Daoy (cell line): ENCODE measurements around the gene WHRN. TPM values are rescaled to one million over a fixed set of nuclear protein-coding genes. Genes with fewer than 3 reads are reported as not detected.

Experiments used
- DNase-seq: peaks from one replicate; pipeline ENCODE4 v3.0.0-alpha.2; 2015; ENCODE audit warnings: low read depth
- total RNA-seq: library from RNA; depleted of rRNA; stranded (reverse); fragments of >200 nt; shearing (Covaris generic); gene quantifications from 2 replicates; pipeline ENCODE4 v1.2.3, GENCODE V29; 2014

Gene WHRN
- total RNA-seq, 1 experiment from 2014 or later: 1.6 TPM

DNA sequence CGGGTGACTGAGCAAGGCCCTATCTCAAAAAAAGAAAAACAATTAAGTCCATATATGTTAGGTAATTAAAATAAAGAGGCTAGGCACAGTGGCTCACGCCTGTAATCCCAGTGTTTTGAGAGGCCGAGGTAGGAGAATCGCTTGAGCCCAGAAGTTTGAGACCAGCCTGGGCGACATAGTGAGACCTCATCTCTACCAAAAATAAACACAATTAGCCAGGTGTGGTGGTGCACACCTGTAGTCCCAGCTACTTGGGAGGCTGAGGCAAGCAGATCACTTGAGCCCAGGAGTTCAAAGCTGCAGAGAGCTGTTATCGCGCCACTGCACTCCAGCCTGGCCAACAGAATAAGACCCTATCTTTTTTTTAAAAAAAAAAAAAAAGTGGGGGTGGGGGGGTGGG lies 12.3 kb downstream of the WHRN start:
- no peak for DNase-seq

DNA sequence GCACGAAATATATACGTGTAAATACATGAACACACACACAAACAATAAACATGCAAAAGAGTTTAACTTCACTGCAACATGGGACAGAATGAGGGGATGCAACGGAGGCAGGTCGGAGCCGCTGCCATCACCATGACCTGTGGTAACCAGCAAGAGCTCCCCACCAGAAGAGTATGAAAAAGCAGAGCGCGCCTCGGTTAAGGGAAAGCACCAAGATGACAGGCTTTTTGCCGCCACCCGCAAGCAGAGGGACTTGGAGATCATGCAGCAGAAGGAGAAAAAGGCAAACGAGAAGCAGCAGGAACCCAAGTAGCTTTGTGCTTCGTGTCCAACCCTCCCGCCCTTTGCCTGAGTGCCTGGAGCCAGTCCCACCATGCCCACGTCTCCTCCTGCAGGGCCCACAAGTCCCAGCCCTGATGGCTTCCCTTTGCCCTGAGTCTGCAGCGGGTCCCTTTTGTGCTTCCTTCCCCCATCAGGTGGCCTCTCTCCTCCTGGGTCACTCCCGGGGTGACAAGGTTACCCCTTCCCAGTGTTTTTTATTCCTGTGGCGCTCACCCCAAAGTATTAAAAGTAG lies 13.8 kb downstream of the WHRN start:
- no peak for DNase-seq

DNA sequence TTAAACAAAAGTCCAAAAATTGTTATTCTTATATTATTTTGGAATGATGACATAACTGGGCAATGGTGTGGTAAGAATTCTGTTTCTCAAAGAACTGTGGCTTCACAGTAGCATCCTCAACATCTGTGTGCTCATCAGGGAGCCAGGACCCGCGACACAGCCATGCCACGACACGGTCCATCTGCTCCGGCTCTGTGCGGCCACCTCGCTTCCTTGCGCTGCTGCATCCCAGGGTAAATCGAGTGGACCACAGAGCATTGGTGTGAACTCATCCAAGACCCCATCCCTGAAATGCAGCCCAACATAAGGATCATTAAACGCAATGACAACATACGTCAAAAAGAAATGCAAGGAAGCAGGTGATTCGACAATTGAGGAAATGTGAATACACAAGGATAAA lies 15.3 kb downstream of the WHRN start:
- DNase-seq: no peak

GRCh38 chr9:114488398-114489129 lies 16.7 kb downstream of the WHRN start:
- DNase-seq: no peak

DNA sequence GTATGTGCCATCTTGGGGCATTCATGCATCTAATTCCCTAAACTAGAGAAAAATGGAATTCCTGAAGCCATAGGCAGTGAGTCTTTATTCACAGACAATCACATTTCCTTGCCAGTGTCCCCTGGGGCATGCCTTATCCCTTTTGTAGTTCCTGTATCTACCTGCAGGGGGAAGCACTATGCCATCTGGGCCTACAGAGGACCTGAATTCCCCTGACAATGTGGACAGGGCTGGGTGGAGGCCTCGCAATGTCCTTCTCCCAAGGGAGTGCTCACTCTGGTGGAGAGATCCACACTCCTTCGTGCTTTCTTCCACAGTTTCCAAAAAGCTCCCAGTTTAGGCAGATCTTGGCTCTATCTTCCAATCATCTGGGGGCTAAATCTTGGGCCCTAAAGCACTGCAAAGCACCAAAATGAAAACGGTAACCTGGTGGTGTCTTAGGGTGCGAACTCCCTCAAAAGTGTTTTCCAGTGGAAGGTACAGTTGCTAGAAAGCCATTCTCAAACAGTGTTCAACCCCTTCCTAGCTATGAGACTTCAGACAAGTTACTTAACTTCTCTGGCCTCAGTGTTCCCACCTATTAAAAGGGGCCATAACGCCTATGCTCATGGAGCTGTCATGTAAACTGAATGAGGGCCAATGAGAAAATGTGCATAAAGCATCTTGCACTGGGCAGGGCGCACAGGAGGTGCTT lies 17.5 kb downstream of the WHRN start:
- peak; percentile 82 for DNase-seq

DNA sequence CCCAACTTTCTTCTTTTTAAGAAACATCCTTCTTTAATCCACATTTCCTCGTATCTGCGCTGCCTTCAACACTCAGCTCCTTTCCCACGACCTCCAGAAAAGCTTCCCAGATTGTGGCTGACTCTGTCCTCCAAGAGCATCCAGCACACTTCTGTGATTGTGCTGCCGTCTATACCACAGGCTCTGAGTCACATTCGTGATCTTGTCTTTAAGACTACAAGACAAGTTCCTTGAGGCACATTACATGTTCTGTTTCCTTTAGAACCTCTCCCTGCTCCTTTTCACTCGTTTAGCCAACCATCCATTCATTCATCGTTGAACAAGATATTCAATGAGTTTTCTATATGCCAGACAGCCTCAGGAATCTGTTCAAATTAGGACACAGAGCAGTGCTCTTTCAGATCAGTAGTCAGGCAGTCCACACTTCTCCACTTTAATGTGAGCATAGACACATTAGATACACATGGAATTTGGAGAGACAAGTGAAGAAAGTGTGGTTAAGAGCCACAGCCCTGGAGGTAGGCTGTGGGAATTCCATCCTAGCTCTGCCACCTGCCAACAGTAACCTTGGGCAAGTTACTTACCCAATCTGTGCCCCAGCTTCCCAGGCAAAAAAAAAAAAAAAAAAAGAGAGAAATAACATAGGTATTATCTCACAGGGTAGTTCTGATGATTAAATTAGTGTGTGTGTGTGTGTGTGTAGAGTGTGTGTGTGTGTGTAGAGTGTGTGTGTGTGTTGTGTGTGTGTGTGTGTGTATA lies 18.9 kb downstream of the WHRN start:
- DNase-seq: peak; percentile 29

DNA sequence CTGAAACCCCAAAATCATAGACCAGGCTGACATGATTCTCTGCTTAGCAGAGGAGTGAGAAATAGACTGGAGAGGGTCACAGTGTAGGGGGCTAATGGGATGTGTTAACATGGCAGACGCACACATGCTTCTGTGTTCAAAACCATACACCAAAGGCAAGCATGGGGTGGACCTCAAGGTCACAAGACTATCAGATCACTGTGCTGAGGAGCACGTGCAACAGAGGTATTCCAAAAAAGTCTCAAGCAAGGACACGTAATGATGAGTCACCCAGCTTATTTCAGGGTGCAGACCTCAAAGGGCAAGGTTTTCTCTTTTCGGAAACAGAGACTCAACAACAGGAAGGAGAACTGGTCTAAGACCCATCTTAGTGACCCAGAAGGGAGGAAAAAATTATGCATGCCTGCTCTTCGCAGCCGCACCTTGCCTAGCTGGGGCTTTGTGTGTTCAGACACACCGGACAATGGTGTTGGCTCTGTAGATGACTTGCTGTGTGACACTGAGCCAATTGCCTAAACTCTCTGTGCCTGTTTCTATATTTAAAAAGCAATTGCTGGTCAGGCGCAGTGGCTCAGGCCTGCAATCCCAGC lies 20.3 kb downstream of the WHRN start:
- DNase-seq: peak; percentile 89

DNA sequence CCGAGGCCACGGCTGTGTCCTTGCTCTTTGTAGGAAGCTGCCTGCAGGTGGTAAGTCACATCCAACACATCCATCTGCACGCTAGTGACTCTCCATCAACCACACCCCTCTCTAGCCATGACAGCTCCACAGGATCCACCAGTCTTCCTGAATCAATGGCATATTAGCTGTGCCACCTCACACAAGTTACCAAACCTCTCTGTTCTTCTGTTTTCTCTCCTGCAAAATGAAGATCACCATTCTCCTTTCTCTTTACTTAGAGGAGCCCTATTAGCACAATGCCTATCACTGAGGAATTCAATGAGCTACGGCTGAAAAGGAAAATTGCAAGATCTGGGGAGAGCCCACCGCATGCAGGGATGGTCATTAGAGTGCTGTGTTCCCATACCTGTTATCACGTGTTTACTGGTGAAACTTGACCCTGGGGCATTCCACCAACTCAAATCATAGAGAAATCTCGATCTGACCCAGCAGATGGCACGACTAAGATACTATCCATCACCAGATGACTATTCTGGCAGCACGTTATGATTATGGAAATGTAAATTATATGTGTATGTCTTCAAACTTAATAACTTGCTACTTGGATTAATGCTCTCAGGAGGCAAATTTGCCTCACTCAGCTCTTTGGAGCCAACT lies 20.9 kb downstream of the WHRN start:
- no peak for DNase-seq

DNA sequence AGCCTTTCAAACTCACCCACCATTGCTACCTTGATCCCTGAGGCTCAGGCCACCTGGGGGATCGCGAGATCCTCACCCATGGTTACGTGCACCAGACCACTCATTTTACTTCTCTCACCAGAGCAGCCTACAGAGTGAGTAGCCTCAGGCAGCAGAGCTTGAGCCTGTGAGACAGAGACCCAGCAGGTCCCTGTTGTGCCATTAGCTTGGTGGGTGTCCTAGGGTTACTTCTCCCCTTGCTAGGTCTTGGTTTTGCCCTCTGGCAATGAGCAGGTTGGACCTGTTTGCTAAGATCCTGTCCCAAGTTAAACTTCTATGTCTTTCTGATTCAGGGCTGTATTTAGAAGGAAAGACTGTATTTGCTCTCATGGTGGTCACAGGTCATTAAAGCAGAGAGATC lies 21.8 kb downstream of the WHRN start:
- DNase-seq: no peak

DNA sequence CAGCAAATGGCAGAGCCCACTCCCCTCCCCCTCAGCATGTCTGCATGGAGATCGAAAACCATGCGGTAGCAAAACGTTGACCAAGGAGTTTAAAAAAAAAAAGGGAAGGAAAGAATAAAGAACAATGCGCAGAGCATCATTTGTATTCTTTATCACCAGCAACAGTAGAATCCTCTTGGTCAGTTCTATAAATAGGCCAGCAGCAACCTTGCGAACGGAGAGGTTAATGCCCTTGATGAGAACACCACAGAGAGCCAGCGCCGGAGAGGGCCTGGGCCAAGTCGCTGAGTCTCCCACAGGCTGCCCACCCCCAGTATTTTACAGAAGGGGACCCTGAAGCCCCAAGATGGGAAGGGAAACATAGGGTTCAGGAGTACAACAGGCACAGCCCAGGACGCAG lies 22.7 kb downstream of the WHRN start:
- DNase-seq: no peak

DNA sequence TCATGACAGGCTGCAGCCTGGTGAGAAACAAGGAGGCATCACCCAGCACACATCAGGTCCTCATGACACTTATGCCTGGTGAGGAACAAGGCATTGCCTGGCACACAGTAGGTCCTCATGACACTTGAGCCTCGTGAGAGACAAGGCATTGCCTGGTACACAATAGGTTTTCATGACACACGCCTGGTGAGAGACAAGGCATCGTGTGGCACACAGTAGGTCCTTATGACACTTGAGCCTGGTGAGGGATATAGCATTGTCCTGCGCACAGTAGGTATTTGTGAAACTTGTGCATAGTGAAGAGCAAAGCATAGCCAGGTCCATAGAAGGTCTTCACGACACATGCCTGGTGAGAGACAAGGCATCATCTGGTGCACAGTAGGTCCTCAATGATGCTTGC lies 23.5 kb downstream of the WHRN start:
- no peak for DNase-seq

GRCh38 chr9:114480746-114481435 lies 24.4 kb downstream of the WHRN start:
- DNase-seq: no peak

DNA sequence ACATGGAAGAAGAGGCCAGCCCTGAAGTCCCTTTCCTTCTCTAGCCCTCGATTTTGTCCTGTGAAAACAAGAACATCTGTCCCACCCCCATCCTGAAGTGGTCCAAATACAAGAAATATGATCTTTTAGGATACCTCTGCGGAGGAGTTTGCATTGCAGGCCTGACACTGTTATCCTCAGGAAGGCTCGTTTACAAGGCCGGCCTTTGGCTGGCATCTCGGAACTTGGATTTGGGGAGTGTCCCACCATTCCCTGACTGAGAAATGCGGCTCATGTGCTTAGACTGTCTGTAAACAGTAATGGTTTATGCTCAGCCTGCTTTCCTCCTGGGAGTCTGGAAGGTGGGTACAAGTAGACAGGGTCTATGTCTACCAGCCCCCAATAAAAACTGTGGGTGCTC lies 26.4 kb downstream of the WHRN start:
- no peak for DNase-seq

DNA sequence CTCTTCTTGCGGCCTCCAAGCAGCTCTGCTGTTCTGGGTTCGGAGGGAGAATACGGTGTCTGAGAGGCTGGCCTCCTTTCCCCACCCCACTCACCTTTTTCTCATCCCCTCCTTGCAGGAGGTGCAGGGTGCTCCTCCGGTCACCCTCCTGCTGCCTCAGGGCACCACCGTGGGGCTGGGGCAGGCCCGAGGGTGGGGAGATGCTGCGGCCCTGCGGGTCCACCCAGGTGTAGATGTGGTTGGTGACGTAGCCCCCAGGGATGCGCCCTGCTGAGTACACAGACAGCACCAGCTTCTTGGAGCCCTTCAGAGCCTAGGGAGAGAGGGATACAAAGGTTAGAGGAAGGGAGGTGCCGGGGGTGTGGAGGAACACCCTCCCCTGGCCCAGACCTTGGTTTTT lies 26.8 kb downstream of the WHRN start:
- no peak for DNase-seq

GRCh38 chr9:114477642-114478041 lies 27.6 kb downstream of the WHRN start:
- DNase-seq: no peak

DNA sequence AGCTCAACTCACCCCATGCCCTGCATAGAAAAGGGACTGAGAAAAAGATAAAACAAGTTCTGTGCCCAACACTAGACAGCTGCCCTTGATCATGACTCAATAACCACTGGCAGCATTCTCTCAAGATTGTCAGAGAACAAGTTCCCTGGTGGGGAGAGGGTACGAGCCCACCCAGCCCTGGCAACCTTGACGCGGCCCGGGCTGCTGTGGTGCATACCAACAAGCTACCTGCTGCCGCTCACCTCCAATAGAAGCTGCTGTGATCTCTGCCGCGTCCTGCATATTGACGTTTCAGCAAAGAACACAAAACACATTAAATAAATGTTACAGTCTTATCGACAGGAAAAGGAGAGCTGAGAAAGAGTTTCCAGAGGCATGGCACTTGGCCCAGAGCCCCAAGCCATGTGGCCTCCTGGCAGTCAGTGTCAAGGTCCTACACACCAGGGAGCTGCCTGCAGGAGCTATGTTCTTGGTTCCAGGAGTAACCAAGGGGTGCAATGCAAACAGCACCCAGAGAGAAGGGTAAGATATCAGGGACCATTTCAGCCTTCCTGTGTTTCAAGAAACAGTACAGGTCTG lies 28.3 kb downstream of the WHRN start:
- DNase-seq: no peak

DNA sequence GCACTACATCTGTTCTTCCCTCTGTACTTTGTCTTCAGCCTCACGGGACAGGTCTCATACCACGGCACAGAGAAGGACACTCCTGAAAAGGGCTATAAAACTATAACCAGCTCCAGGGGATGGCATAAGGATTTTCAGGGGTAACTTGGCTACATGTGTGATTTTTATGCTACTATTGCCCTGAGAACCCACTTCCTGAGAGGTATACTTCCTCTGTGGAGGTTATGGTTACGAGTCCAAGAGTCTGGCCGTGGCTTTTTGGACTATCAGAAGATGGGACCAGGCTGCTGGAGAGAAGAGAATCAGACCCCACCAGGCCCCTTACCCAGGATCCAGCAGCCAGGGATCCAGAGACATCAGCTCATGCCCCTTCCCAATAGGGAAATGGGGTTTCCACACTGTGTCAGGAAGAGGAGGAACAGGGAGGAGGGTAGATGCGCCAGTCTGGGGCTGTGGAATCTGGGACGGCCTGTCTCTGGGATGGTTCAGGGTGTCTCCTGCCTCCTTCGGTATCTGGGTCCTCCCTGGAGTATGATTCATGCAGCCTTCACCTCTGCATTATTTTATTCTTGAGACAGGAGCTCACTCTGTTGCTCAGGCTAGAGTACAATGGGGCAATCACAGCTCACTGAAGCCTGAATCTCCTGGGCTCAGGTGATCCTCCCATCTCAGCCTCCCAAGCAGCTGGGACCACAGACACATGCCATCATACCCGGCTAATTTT lies 29.7 kb downstream of the WHRN start:
- no peak for DNase-seq

GRCh38 chr9:114474425-114474824 lies 30.8 kb downstream of the WHRN start:
- DNase-seq: no peak

DNA sequence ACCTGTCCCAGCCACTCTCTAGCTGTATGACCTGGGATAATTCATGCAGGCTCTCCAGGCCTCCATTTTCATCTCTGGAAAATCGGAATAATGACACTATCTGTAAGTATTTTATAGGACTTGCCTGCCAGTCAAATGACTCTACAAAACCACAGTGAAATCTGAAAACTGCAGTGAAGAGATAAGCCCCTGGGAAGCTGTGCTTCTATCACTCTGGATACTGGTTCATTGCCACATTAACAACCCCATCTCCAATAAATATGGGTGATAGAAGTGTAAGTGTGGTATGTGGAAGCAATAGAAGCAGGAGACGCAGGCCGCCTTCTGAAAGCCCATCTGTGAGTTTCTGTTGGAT lies 31.8 kb downstream of the WHRN start:
- no peak for DNase-seq
